Epithelial cell of proximal tubule (primary cell): Measurements from ENCODE around the gene VMAC. TPM values are rescaled to one million over a fixed set of nuclear protein-coding genes. Genes with fewer than 3 reads are reported as not detected.

ENCODE experiments used
- DNase-seq: peaks from one replicate; pipeline ENCODE4 v3.0.0-alpha.2; 2011; ENCODE audit warnings: low read depth
- H3K4me3 ChIP-seq: 2 replicates; pipeline ENCODE4 v1.5.1; 2011; ENCODE audit warnings: low read depth, mild to moderate bottlenecking, low read length
- total RNA-seq: library from RNA; depleted of rRNA; stranded (reverse); fragments of >200 nt; gene quantifications from 2 replicates; pipeline ENCODE4 v1.2.3, GENCODE V29; 2015
- TF ChIP-seq, protein P1 (sequence below): conservative IDR thresholded peaks from 2 replicates; pipeline ENCODE4 v1.5.1; 2012; ENCODE audit warnings: low read depth, mild to moderate bottlenecking, low read length

Gene VMAC
- total RNA-seq, 1 donor from 2014 or later, result 2.2 TPM

DNA sequence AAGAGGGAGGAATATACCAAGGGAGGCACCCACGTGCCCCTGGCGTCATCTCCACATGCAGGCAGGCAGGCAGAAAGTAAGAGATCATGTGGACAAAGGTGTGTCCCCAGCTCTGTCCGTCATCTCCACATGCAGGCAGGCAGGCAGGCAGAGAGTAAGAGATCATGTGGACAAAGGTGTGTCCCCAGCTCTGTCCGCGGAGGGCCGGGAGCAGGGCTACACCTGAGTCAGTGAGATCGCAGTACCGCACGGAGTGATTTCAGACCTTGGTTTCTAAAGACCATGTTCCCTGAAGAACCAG lies 31.6 kb downstream of the VMAC start:
- no peak for DNase-seq
- H3K4me3 ChIP-seq, result no peak overlapping the region
- TF ChIP-seq, protein P1, sequence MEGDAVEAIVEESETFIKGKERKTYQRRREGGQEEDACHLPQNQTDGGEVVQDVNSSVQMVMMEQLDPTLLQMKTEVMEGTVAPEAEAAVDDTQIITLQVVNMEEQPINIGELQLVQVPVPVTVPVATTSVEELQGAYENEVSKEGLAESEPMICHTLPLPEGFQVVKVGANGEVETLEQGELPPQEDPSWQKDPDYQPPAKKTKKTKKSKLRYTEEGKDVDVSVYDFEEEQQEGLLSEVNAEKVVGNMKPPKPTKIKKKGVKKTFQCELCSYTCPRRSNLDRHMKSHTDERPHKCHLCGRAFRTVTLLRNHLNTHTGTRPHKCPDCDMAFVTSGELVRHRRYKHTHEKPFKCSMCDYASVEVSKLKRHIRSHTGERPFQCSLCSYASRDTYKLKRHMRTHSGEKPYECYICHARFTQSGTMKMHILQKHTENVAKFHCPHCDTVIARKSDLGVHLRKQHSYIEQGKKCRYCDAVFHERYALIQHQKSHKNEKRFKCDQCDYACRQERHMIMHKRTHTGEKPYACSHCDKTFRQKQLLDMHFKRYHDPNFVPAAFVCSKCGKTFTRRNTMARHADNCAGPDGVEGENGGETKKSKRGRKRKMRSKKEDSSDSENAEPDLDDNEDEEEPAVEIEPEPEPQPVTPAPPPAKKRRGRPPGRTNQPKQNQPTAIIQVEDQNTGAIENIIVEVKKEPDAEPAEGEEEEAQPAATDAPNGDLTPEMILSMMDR, result no peak

DNA sequence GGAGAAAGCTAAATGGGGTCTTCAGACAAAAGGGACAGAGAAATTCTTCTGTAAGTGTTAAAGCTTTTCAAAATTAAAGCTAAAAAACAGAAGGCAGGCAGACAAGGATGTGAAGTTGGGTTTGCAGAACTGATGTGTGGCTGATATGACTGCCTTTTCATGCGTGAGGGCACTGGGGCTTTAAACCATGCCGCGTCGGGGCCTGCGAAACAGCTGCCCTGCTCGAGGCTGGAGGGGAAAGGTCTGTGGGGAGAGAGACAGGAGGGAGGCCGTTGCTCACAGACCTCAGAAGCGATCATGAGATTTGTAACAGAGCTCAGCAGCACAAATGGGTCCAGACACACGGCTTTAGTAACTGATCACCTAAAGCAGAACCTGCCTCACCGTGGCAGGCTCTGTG lies 32.9 kb downstream of the VMAC start:
- no peak for DNase-seq
- TF ChIP-seq, protein P1, result no peak
- no peak overlapping the region for H3K4me3 ChIP-seq

DNA sequence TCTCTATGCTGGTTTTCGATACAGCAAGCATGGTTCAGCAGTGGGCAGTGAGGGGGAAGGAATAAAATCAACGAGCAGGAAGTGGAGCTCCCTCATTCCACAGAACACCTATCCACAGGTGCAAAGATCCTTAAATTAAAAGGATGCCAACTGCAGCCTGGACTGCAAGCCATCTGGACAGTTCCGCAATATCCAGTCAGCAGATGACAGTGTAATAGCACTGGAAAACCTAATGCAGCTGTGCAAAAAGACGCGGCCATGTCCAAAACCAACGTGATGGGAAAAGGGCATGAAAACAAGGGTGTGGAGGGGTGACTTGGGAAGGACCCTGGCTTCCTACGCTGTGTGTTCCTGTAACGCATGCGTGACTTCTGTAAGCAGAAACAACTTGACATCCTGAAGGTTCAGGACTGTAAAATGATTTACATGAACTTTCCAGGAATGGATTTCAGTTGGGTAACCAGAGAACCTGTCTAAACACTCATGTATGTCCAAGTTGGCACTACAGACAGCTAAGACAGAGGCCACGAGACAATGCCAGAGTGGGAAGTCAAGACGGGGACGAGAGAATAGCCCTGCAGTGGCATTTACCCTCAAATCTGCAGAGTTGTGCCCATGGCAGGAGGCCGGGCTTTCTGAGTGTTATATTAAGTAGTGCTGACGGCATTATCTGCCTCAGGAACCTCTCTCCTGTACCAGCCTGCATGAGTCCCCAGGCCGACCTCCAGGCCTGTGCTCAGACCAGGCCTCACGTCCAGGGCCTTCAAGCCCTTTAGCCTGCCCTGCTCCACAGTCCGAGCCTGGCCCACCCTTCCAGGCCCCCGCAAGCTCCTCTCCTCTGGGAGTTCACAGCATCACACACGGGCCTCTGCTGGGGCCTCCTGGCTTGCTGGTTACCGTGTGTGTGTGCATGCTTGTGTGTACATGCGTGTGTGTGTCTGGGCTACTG lies 35.9 kb downstream of the VMAC start:
- no peak for DNase-seq
- TF ChIP-seq, protein P1, result no peak
- H3K4me3 ChIP-seq, result no peak overlapping the region

DNA sequence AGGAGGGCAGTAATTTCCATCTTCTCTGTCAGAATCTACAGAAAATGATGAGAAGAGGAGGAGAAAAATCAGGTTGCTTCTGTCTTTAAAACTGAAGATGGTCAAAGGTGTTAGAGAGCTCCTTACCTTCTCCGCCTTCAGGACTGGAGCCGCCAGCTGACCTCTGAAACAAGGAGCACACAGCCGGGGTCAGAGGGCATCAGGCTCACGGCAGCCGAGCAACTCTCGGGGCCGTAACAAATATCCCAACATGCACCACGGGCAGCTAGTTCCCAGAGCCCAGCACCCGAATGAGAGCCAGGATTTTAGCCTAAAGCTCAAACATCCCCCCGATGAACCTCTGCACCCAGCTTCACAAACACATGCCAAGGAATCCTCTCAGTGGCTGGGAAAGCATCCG lies 37.0 kb downstream of the VMAC start:
- no peak overlapping the region for H3K4me3 ChIP-seq
- TF ChIP-seq, protein P1, result no peak
- no peak for DNase-seq

DNA sequence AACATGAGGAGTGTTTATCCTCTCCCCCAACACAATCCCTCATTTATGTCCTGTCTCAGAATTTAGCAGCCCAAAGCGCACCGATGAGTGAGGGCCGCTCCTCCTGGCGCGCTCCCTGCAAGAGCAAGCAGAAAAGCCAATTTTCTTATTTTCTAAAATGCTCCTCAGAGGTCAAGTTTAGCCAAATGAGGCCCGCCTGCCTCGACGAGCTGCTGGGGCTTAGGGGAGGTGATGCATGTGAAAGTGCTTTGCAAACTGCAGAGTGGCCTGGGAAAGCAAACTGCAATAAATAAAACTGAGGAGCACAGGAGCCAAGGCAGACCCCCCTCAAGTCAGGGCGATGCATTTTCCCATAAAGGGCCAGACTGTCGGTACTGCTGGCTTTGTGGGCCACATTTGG lies 38.4 kb downstream of the VMAC start:
- no peak for DNase-seq
- TF ChIP-seq, protein P1, result no peak
- no peak overlapping the region for H3K4me3 ChIP-seq

DNA sequence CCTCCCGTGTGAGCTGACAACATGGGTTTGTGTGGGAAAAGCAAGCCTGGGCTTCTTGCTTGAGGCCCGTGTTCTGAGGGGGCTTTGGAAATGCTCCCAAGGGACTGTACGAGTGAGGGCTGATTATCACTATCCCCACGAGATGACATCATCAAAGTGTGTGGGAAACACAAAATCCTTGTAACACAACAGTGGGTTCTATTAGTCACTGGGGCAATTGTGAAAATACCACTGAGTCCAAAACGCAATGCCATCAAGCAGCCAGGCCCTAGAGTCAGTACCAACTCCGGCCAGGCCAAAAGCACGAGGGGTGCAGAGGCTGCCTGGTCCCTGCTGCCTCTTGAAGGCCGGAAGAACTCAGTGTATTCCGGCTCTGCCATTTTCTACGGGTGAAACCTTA lies 39.0 kb downstream of the VMAC start:
- no peak for DNase-seq
- TF ChIP-seq, protein P1, result no peak
- H3K4me3 ChIP-seq, result no peak overlapping the region

DNA sequence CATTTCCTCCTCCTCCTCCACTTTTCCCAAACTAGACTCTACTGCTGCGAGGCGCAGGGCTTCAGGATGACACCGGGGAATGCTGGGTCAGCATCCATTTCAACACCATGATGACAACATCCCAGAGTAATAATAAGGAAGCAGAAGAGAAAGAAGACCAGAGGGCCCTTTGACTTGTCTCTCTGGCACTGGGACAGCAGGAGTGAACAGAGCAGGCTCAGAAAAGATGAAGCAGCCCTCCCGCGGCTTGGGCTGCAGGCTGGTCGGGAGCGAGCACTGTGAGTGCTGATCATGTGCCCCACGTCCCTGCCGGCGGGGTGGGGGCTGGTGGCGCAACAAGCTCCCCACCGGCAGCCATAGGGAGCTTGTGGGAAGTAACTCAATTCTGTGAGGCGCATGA lies 42.8 kb downstream of the VMAC start:
- TF ChIP-seq, protein P1, result no peak
- no peak overlapping the region for H3K4me3 ChIP-seq
- no peak for DNase-seq
